ENCODE results near the gene ZNF157.
"Not testable (repeated sequence)": the region's sequence is repeated elsewhere in the genome, so short reads cannot be mapped to it uniquely, and the experiment has no call there.

Gene ZNF157
- 0.84 to 1.1 reads per million in 2 experiments for total RNA-seq

DNA sequence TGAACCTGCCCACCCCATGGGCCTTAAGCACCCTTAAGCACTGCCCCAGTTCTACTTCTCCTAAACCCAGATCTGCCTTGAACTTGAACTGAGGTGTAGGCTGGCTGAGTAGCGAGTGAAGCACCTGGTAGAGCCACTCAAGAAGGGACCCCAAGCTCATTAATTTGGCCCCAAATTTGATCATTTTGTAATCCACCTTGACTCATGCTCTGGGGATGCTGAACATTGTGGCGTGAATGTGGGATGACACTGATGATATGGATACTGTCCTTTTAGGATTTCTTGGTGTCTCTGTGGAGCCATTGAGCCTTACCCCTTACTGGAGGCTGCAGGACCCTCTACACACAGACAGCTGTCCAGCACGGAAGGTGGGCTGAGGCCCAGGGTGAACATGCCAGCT, at the start of gene ZNF157:
Gene ZNF157 (plus strand): TSS at position 301 of the 400 bp plus-strand sequence. CDS start 91 bp downstream, at position 392.
- DNase-seq (ENCODE audit: low read depth), result no peak

DNA sequence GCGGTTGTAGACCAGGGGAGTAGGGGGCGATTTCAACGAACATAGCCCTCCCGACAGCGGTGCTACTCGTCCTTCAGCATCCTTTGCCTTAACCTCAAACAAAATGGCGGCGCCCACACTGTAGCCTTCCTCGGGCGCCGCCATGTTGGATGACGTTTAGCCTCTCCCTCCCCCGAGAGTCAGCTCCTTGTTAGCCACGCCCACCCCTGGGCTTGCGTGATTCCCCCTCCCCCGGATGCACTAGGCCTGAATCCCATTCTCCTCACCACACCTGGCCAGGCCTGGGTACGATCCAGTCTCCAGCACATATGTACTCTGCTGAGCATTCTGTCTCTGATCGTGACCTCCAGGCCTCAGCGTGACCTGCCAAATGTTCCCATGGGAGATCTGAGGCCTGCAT, 49.0 kb upstream of the ZNF157 start:
- DNase-seq (ENCODE audit: low read depth), result no peak

DNA sequence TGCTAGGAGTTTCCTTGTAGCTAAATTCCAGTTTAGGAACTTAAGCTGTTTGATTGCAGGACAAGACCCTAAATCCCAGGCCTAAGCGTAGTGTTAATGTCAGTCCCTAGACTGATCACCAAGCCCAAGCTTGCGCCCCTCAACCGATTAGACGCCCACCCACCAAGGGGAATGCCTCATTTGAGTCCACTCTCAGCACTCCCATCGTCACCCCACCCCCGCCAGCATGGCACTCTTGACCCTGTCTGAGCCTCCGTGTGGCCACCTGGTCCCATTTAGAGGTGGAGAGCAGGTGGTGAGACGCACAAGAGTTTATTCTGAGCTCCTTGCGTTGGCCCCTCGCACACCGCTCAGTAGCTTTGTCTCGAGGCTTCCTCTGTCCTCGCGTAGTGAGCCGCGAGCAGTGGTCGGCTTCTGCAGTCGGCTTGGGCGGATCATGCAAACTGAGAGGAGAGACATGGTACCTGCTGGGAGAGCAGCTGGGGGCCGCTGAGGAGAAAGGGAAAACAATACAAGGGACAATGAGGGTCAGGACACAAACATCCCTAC, 48.5 kb upstream of the ZNF157 start:
- DNase-seq (ENCODE audit: low read depth), result no peak

DNA sequence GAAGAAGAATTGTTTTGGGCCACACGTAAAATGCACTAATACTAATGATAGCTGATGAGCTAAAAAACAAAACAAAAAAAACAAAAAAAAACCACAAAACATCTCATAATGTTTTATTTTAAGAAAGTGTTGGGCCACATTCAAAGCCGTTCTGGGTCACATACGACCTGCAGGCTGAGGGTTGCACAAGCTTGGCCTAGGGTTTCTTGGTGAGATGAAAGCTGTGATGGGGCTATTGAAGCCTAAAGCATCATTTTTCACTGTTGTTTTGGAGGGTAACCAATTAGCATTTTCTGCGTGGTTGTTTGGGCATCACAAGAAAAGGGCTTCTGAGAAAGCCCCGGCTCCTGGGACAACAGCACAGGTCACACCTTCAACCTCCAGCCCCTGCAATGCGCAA, 42.5 kb upstream of the ZNF157 start:
- no peak for DNase-seq (ENCODE audit: low read depth)

DNA sequence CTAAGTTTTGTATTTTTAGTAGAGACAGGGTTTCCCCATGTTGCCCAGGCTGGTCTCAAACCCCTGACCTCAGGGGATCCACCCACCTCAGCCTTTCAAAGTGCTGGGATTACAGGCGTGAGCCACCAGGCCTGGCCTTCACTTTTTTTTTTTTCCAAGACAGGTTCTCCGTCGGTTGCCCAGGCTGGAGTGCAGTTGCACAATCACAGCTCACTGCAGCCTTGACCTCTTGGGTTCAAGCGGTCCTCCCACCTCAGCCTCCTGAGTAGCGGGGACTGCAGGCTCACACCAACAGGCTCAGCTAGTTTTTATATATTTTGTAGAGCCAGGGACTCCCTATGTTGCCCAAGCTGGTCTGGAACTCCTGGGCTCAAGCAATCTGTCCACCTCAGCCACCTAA, 37.6 kb upstream of the ZNF157 start:
- DNase-seq (ENCODE audit: low read depth), result not testable (repeated sequence)

DNA sequence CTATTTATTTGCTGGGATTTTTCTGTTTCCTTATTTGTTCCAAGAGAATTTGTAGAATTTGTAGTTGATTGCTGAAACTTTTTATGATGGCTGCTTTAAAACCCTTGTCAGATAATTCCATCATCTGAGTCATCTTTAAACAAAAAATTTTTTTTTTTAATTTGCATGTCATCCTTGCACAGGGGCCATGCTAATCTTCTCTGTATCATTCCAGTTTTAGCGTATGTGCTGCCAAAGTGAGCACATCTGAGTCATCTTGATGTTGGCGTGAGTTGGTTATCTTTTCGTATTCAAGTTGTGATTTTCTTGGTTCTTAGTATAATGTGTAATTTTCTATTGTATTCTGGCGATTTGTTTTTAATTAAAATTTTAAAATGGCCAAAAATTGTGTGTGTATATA, 18.7 kb upstream of the ZNF157 start:
- DNase-seq (ENCODE audit: low read depth), result no peak

DNA sequence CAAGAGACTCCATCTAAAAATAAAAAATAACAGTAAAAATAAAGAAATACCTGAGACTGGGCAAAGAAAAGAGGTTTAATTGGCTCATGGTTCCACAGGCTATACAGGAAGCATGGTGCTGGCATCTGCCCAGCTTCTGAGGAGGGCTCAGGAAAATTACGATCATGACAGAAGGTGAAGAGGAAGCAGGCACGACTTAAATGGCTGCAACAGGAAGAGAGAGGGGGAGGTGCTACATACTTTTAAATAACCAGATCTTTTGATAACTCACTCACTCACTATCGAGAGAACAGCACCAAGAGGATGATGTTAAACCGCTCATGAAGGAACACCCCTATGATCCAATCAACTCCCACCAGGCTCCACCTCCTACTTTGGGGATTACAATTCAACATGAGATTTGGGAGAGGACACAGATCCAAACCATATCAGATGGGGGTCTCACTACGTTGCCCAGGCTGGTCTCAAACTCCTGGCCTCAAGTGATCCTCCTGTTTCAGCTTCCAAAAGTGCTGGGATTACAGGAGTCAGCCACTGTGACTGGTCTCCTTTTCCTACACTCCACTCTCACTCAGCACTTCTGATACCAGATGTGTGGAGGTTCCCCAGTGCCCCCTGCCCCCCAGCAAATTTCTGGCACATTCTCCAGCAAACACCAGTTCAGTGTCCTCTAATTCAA, 11.9 kb upstream of the ZNF157 start:
- peak; percentile 28 for DNase-seq (ENCODE audit: low read depth)

DNA sequence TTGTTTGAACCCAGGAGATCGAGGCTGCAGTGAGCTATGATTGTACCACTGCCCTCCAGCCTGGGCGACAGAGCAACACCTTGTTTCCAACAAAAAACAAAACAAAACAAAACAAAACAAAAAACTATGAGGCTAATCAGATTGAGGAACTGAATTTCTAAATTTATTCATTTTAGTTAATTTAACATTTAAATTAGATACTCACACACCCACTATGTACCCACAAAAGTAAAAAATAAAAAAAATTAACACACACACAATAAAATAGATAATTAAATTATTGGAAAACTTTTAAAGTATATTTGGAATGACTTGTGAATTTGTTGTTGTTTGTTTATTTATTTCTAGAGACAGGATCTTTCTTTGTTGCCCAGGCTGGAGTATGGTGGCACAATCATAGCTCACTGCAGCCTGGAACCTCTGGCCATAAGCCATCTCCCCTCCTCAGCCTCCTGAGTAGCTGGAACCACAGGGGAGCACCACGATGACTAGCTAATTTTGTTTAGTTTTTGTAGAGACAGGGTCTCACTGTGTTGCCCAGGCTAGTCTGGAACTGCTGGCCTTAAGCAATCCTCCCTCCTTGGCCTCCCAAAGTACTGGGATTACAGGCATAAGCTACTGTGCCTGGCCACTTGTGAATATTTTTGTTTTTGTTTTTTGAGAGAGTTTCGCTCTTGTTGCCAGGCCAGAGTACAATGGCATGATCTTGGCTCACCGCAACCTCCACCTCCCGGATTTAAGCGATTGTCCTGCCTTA, 9.8 kb upstream of the ZNF157 start:
- no peak for DNase-seq (ENCODE audit: low read depth)

DNA sequence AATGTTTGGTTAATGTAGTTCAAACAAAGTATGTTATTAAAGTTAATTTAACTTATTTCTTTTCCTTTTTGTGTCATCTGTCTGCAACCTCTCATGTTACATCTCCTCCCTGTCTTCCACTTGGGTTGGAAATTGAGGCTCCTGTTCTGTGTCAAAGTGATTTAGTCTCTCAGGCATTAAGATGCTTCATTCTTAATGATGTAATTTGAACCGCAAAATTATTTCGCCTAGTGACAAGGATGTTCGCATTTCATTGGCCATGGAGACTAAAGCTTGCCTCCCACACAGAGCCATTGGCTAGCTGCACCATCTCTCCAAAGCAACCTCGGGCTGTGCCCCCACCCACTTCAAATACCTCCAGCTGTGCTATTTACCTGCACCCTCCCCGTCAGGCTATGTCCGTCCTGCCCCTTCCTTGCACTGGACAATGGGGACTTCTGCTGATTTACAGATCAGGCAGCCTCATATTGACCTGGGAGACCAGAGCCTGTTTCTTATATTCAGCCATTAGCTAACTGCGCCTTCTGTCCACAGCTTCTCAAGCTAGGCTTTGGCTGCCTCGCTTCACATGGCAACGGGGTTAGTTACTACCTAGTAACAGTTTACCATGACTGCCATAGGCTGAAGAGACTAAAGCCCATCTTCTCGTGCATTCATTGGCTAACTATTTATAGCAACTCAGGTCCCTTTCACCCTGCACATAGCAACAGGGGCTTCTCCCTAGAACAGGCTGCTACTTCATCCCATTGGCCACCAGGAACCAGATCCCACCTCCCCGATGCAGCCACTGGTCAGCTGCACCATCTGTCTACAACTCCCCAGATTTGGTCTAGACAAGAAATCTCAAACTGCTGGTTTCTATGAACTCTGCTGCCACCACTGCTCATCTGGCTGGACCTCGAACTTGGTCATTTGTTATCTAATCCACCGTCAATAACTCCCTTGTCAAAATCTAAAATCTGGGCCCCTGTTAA, 8.6 kb upstream of the ZNF157 start:
- peak; percentile 8 for DNase-seq (ENCODE audit: low read depth)

DNA sequence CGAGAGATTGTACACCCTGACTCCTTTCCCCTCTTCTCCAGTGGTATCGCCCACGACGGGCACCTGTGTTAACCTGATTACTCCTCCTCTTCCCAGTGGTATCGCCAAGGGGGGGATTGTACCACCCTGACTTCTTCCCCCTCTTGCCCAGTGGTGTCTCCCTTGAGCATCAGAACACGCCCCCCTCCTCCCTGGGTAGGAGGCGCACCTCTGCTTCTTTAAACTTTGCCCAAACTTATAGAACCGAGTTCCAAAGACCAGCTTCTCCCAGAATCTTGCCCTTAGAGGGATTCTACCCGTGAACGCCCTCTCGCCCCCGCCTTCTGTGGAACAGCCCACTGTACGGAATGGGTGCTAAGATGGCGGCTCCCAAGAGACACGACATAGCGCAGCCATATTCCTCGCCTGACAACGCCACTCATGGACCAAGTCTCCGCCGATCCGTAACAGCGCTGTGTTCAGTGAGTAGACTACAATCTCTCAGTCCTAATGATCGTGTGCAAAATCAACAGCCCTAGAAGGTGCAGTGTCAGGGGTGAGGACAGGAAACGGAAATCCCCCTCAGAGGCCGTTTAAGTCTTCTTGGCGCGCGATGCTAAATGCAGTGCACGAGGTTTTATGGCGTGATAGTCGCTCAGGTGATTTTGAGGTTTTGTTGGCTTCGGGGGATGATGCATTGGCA, 4.2 kb upstream of the ZNF157 start:
- DNase-seq (ENCODE audit: low read depth), result peak; percentile 57

DNA sequence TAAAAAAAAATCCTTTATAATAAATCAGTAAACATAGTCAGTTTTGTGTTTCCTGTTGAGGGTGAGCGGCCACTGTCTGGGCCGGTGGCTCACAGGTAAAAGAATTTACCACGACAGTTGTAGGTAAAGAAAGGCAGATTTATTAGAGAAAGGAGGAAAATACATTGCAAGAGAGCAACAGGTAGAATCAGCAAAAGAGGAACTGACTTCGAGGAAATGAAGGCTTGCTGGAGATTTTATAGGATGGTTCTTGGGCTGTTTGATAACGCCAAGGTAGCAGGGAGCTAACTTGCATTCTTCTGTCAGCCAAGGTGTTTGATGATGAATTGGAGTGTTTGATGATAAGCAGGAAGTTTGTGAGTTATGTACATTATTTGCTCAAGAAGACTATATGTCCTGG, 2.8 kb downstream of the ZNF157 start:
- no peak for DNase-seq (ENCODE audit: low read depth)

DNA sequence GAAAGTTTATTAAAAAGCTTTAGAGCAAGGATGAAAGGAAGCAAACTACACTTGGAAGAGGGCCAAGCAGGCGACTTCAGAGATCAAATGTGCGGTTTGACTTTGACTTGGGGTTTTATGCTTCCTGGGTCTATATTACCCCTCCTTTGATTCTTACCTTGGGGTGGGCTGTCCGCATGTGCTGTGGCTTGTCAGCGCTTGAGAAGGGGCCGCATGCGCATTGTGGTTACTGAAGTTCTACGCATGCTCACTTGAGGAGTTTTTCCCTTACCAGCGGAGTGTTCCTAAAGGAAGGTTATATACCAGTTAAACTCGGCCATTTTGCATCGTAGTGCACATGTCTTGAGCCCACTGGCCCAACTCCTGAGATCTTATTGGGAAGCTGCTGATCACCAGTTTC, 9.9 kb downstream of the ZNF157 start:
- peak; percentile 70 for DNase-seq (ENCODE audit: low read depth)

DNA sequence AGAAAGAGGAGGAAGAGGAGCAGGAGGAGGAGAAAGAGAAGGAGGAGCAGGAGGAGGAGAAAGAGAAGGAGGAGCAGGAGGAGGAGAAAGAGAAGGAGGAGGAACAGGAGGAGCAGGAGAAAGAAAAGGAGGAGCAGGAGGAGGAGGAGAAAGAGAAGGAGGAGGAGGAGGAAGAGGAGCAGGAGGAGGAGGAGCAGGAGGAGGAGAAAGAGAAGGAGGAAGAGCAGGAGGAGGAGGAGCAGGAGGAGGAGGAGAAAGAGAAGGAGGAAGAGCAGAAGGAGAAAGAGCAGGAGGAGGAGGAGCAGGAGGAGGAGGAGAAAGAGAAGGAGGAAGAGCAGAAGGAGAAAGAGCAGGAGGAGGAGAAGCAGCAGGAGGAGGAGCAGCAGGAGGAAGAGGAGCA, 10.5 kb downstream of the ZNF157 start:
- DNase-seq (ENCODE audit: low read depth), result not testable (repeated sequence)

DNA sequence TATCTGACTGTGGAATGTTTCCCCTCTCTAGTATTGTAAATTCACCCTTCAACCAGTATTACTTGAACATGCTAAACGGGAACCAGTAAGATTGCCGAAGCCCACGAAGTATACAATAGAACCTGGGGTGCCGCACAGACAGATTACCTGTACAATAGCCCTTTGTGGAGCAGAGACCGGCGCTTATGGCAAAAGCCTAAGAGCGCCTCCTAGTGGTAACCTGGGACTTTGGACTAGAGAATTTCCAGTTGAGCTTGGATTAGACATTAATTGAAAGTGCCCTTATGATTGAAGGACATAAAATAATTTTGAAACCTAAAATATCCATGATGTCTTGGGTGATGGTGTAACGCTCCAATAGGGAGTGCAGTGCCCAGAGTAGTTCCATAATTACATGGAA, 14.1 kb downstream of the ZNF157 start:
- peak; percentile 67 for DNase-seq (ENCODE audit: low read depth)

DNA sequence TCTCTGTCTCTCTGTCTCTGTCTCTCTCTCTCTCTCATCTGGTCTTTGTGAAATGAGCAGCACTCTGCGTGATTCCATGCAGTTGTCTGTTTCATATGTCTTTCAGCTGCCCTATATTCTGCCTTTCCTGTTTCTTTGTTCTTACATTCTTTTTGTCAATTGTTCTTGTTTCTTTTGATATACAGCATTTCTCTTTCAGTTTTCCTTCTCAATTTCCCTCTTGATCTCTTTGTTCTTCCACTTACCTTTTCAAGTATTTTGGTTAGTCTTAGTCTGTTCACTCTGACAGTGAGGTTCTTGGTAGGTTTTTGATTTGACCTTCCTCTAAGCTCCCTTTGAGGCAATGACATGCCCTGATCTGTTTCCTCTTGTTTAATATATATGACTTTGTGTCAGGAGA, 20.4 kb downstream of the ZNF157 start:
- no peak for DNase-seq (ENCODE audit: low read depth)

DNA sequence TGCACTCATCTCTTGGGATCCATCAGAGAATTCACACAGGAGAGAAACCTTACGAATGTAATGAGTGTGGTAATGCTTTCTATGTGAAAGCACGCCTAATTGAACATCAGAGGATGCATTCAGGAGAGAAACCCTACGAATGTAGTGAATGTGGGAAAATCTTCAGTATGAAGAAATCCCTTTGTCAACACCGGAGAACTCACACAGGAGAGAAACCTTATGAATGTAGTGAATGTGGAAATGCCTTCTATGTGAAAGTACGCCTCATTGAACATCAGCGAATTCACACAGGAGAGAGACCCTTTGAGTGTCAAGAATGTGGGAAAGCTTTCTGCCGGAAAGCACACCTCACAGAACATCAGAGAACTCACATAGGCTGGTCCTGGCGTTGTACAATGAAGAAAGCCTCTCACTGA, 42.8 kb downstream of the ZNF157 start:
- DNase-seq (ENCODE audit: low read depth), result no peak

DNA sequence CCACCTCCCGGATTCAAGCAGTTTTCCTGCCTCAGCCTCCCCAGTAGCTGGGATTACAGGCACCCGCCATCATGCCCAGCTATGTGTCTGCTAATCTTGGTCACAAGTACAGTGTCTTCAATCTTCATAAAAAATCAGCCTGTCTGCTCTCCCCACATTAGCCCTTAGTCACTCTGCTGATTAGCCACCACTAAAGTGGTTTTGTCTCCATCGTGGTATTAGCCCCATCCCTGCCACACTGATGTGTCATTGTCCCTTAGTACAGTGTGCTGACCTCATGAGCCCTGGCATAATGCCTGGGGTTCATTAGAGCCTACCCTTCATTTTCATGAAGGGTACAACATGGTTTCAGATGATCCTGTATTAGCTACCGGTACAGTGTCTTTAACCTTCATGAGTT, 49.9 kb downstream of the ZNF157 start:
- no peak for DNase-seq (ENCODE audit: low read depth)

DNA sequence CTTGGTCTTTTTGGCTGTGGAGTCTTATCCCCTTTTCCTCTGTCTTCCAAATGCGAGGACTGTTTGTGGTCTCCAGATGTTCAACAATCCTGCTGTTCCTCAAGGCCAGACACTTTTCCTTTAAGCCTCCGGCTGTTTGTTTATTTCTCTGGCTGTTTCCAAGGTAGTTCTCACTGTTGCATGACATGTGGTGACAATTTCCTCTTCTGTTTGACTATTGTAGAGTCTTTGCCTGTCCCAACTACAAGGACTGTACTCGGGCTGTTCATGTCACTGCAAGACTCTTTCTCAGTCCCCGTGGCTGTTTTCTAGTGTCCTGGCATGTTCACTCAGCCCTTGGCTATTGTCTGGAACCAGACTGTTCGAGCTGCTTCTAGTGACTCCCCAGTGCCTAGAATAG, 50.6 kb downstream of the ZNF157 start:
- DNase-seq (ENCODE audit: low read depth), result no peak

DNA sequence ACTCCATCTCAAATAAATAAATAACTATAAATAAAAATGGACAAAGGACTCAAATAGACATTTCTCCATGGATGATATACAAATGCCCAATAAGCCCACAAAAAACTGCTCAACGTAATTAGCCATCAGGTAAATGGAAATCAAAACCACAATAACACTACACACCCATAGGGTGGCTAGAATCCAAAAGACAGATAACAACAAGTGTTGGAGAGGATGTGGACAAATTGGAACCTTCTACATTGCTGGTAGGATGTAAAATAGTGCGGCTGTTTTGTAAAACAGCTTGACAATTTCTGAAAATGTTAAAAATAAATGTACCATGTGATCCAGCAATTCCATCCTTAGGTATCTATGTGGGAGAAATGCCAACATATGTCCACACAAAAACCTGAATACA, 52.1 kb downstream of the ZNF157 start:
- DNase-seq (ENCODE audit: low read depth), result no peak

DNA sequence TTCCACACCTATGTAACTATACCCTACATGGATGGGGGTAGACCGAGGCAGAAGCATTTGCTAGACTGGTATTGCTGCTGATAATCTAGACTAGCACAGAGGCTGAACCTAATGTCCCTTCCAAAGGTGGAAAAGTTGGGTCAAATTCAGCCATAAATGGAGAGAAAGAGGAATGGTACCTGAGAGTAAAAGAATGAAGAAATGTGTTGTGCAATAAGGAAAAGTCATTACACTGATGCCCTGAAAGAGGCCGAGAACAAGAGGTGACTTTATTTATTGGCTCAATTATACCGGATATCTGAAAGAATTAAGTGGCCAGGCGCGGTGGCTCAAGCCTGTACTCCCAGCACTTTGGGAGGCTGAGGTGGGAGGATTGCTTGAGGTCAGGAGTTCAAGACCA, 60.5 kb downstream of the ZNF157 start:
- no peak for DNase-seq (ENCODE audit: low read depth)

DNA sequence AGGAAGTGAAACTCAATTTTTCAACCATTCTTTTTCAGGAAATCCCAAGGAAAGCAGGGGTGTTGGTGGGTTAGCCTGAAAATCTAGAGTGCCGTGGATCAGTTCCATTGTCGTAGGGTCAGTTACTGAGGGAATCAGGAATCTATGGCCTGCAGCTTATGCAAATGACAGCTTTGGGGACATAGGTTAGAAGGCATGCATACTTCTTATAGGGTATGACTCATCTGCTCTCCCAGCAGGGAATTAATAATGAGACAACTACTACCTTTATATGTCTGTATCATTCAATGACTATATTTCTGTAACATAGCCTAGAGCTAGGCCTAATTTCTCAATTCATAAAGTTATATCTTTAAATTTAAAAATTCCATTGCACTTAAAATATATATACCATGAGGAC, 76.1 kb downstream of the ZNF157 start:
- no peak for DNase-seq (ENCODE audit: low read depth)

DNA sequence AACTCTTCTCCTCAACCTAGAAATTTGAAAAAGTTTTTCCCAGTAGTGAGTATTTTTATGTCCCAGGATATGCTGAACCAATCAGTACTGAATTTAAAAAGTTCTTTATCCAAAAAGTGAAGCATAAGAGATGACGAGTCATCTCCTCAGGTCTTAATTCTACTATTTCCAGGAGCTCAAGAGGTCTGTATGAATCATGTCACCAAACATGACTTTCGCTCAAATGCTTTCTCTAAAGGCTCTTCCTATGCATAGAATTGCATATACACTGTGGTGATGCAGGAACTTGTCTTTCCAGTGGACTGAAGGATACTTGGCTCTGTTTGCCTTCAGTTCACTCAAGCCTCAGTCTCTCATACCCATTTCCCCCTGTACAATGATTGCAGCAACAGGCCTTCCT, 76.6 kb downstream of the ZNF157 start:
- DNase-seq (ENCODE audit: low read depth), result no peak
